T-helper 1 cell (primary cell): ENCODE data around the gene UBC.
A peak's percentile ranks its signal among the peaks of the same experiment; 100 is the strongest.
"Not testable (repeated sequence)": the region's sequence is repeated elsewhere in the genome, so short reads cannot be mapped to it uniquely, and the experiment has no call there.

Experiments
- DNase-seq, 5 donors: peaks; one replicate each; pipeline ENCODE4 v3.0.0-alpha.2; 2012 to 2020

Gene UBC

DNA sequence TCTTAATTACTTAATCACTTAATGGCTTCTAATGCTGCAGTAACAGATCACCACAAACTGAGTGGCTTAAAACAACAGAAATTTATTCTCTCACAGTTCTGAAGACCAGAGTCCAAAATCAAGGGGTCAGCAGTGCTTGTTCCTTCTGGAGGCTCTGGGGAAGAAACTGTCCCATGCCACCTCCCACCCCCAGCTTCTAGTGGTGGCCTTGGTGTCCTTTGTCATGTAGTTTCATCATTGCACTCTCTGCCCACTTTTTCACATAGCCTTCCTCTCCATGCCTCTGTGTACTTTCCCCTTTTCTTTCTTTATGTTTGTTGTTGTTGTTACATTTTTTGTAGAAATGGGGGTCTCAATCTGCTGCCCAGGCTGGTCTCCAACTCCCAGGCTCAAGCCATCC, 16.1 kb upstream of the UBC start:
- no peak for DNase-seq

DNA sequence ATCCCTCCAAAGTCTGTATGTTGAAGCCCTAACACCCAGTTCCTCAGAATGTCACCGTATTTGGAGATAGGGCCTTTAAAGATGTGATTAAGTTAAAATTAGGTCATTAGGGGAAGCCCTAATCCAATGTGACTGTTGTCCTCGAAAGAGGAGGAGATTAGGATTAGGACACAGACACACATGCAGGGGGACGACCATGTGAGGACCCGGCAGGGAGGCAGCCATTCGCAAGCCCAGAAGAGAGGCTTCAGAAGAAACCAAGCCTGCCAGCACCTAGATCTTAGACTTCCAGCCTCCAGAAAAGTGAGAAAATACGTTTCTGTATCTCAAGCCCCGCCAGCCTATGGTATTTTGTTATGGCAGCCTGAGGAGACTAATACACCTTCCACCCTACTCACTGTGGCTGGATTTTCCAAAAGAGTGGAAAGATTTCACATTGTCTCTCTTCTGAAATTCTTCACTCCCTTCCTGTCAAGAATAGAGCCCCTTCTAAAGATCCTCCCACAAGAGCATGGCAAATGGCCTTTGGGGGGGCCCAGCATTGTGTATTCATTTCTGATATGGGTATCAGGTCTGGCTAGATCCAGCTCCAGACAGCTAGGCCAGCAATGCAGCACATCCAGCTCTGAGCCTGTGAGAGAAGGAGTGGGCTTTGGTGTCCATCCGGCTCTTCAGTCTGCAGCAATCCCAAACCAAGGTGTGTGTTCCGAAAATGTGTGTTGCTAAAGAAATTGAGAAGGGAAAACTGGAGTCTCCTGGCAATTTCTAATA, 15.4 kb upstream of the UBC start:
- no peak for DNase-seq

DNA sequence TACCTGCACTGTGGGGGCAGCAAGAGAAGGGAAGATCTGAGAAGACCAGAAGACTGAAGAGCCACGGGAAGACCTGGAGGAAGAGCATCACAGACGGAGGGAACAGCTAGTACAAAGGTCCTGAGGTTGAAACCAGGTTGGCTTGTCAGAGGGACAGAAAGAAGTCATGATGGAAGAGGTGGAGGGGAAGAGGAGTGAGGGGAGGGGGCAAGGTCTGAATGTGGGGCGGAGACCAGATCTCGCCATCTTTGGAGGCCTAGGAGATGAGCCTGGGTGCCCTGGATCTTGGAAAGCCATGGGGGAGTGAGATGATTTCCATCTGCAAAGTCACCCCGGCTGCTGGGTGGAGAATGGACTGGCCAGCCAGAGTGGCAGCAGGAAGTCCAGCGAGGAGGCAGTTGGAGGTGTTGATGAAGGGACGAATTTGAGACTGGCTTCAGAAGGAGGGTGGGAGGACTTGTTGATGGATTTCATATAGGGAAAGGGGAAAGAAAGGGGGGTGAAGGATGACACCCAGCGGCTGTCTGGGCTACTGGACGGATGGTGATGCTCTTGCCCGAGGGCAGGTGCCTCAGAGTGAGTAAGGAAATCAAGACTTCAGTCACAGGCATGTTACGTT, 14.6 kb upstream of the UBC start:
- no peak for DNase-seq

DNA sequence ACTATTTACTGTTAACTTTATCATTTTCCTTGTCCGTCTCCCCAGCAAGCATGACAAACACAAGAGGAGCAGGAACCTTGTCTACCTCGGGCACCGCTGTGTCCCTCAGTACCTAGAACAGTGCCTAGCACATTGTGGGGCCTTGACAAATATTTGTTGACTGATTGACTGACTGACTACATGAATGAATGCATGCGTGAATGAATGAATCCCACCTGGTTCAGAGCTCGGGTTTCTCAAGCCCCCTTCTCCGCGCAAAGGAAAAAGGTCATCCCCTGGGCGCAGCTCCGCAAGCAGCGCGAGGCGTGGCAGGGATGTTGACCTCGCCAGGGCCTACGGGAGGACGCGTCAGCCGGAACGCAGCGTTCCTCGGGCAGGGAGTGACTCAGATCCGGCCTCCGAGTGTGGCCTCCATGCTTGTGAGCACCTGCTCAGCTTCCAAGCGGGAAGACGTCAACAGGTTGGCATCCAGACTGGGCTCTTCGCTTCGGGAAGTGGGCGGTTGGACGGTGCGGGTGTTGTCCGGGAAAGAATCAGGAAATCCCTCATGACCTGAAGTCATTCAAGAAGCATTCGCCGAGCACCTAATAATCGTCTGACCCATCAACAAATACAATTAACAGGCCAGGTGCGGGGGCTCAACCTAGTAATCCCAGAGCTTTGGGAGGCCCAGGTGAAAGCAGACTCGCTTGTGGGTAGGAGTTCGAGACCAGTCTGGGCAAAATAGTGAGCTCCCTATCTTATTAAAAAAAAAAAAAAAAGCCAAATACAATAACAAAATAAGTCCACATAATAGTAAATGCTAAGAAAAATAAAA, 13.9 kb upstream of the UBC start:
- no peak for DNase-seq

DNA sequence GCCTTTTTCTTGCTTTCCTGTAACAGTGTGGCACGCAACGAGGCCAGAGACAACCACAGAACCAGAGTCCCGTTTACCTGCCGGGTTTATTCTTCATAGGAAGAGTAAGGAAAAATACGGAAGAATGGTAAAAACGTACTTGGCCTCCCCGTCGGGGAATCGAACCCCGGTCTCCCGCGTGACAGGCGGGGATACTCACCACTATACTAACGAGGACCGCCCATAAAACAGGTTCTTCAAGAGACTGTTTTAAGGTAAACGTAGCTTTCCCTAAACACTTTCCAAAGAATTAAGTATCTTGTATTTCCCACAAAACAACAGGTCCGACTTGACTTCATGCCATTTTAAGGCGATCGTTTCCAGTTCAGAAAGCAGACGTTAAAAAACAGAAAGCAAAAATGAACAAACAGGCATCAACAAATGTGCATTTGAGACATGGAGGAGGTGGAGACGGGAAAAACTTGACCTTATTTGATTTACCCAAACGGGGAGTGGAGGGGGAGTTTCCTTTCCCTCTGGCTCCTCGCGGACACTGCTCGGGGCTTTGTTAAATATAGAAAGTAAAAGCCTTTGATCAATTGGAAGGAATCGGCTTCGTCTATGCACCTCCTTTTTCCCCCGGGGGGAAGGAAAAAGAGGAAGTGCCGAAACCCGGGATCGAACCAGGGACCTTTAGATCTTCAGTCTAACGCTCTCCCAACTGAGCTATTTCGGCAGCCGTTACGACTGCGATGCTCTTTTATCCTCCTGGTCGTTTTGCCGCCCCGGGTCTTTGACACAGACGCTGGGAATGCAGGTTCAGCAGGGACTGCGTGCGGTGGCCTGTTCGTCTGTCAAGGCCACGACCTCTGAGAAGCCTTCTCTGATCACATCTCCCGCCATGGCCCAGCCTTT, 13.0 kb upstream of the UBC start:
- DNase-seq = peak; percentile 70 to 90 (median 85)

DNA sequence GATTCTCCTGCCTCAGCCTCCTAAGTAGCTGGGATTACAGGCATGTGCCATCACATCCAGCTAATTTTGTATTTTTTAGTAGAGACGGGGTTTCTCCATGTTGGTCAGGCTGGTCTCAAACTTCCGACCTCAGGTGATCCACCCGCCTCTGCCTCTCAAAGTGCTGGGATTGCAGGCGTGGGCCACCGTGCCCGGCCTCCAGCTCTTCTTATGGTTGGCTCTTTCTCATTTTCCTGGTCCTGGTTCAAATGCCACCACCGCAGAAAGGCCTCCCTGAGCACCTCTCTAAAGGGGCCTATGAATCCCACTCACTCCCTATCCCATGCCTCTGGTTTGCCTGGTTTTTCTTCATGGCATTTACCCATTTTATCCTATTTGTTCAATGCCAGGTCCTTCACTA, 11.3 kb upstream of the UBC start:
- not testable (repeated sequence) for DNase-seq

DNA sequence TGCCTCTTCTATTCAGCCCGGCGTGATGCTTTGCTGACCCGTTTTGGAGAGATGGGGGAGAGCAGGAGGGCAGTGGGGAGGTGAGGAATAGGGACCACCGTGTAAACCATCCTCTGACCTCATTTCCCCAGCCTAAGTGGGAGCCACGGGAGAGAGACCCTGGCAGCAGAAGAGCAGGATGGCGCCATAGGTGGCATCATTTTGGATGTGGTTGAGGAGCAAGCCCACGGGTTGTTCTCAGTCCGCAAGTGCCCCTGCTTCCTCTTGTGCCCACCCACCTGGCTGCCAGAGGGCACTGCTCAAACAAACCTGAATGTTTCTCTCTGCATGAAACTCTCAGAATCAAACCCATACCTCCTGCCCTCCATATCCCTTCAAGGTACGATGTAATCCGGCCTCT, 10.7 kb upstream of the UBC start:
- no peak for DNase-seq

DNA sequence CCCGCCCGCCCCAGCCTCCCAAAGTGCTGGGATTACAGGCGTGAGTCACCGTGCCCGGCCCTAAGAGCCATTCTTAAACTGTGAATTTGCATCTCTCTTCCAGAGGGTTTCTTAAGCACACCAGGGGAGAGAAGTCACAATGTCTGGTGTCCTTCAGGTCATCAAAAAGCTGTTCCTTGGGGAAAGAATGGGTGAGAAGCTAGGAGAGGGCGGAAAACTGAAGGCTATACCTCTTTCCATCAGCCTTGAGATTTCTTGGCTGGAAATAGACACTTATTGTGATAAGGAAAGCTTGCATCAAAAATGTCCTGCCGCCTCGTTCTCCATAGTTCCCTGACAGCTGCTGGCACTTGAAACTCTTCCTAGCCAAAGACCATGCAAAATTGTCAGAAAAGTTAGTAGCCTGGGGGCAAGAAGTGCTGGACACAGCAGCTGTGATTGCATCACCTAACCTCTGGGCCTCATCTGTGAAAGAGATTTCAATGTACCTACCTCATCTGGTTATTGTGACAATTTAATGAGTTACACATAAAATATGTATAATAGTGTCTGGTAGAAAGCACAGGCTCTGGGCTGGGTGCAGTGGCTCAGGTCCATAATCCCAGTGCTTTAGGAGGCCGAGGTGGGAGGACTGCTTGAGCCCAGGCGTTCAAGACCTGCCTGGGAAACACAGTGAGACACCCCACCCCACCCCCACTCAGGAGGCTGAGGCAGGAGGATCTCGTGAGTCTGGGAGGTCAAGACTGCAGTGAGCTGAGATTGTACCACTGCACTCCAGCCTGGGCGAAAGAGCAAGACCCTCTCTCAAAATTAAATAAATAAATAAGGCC, 9.7 kb upstream of the UBC start:
- no peak for DNase-seq

DNA sequence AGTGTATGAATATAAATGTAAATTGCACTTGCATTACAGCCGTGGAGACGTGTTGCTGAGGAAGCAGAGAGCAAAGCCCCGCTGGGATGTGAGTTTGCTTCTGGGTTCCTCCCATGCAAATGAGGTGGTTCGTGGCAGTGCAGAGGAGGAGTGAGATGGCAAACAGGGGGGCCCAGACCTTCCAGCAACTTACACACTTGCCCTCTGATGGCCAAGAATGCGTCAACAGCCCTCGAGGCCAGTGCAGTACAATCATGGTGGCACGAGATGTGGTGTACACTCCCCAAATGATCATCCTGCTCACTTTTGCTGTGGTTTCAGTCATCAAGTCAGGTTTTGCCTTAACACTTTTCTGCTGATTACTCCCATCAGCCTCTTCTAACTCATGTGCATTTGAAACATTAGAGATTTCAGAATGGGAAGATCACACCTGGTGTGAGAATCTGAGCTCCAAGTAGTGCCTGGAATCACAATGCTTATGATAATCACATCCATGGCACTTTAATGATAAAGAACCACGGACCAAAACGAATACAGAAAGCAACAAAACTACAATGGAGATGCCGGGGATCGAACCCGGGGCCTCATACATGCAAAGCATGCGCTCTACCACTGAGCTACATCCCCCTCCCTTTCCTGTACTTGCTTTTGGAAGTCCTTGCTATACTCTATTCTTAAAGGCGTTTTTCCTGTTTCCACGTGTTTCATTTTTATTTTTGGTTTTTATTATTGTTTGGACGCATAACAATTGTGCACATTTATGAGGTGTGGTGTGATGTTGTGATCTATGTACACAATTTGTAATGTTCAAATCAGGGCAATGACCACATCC, 7.0 kb upstream of the UBC start:
- DNase-seq = peak in 4 of 5 donors; percentile 26 to 93 (median 43)

DNA sequence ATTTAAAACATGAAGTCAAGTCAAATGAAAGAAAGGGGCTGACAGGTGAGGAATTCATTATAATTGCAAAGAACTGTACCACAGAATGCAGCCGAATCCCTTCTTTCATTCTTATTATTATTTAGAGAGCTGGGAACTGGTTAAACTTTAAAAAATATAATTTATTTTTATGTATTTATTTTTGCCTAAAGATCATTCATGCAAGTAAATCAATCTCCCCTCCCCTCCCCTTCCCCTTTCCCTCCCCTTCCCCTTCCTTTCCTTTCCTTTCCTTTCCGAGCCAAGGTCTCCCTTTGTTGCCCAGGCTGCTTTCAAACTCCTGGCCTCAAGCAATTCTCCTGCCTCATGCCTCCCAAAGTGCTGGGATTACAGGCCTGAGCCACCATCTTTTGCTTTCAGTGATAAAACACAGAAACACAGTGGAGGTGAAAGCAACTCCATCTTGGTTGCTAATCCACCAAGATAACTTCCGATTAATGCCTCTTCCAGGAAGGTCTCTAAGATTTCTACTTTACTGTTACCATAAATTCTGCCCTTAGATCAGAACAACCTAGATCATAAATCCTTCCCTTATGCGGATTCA, 6.0 kb upstream of the UBC start:
- DNase-seq = peak in 1 of 5 donors; percentile 22

DNA sequence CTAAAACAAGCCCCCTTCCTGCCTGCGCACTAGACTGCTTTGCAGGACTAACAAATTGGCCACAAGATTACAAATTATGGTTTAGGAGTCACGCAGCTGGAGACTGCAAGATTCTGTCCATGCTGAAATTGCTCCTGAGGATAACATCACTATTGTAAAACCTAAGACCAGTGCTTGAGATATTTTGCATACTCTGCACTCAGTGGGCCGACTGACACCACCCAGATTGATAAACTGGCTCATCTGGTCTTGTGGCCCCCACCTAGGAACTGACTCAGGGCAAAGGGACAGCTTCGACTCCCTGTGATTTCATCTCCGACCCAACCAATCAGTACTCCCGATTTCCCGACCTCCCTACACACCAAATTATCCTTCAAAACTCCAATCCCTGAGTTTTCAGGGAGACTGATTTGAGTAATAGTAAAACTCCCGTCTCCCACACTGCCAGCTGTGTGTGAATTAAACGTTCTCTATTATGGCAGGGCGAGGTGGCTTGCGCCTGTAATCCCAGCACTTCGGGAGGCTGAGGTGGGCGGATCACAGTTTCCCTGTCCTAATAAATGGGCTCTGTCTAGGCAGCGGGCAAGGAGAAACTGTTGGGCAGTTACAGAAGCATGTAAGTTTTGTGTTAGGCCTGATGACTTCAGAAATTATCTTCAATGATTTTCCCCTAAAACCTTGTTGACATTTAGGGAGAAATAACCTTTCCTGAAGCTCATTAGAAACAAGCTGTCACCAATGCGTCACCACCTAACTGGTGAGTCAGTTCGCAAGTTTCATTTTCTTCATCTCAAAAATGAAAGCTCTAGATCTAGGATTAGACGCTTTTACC, 5.3 kb upstream of the UBC start:
- peak in 1 of 5 donors; percentile 85 for DNase-seq

DNA sequence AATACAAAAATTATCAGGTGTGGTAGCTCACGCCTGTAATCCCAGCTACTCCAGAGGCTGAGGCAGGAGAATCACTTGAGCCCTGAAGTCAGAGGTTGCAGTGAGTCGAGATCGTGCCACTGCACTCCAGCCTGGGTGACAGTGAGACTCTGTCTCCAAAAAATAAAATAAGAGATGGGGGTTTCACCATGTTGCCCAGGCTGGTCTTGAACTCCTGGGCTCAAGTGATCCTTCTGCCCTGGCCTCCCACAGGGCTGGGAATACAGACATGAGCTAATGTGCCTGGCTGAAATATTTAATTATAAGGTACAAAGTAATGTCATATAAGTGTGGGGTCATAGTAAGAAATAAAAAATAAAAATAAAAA, 4.2 kb upstream of the UBC start:
- DNase-seq = not testable (repeated sequence)

DNA sequence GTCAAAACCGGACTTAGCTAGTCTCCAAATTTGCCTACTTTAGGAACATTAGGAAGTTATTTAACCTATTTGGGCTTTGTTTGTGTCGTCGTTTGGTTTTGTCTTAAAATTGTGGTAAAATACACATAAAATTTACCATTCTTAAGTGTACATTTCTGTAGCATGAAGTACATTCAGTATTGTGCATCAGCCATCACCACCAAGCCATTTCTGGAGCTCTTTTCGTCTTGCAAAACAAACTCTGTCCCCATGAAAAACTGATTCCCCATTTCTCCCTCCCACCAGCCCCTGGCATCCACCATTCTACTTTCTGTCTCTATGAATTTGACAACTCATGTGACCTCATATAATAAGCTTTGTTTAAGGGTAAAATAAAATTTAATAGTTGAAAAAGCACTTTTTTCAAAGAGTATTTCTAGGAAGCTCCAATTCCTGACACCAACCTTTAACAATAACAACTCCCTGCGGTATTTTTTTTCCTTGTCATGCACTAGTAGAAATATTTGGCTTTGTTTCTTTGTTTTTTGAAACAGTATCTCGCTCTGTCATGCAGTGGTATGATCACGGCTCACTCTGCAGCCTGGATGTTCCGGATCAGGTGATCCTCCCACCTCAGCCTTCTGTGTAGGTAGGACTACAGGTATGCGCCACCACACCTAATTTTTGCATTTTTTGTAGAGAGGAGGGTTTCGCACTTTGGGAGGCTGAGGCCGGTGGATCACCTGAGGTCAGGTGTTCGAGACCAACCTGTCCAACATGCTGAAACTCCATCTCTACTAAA, 3.6 kb upstream of the UBC start:
- DNase-seq = no peak

DNA sequence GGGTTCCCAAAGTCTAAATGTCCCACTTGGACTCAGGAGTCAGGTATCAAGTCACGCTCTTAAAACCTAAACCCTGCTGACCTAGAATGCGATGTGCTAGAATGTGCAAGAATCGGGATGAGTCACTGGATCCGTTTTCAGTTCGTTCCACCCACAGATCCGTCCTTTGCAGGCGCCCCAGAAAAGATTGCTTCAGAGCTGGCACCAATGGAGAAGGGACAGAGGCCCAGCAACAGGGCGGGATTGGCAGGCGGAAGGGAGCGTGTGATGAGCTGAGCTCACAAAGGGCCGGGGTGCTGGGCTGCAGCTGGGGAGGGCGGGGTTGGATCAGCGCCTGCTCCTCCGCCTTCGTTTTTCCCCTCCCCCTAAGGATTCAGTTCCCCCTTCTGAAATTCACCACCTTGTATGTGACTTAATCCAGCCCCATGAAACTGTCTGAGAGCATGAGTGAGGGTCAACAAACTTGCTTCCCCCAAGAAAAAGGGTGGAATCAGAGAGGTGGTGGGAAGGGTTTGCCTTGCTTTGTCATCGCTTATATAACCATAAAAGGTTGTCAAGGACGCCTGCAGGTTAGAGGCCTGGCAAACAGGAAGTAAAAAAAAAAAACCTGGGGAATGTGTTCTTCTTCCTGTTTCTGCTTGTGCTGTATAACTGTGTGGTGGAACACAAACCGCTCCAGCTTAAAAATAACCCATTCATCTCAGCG, 2.8 kb upstream of the UBC start:
- DNase-seq = peak; percentile 89 to 98 (median 92)

DNA sequence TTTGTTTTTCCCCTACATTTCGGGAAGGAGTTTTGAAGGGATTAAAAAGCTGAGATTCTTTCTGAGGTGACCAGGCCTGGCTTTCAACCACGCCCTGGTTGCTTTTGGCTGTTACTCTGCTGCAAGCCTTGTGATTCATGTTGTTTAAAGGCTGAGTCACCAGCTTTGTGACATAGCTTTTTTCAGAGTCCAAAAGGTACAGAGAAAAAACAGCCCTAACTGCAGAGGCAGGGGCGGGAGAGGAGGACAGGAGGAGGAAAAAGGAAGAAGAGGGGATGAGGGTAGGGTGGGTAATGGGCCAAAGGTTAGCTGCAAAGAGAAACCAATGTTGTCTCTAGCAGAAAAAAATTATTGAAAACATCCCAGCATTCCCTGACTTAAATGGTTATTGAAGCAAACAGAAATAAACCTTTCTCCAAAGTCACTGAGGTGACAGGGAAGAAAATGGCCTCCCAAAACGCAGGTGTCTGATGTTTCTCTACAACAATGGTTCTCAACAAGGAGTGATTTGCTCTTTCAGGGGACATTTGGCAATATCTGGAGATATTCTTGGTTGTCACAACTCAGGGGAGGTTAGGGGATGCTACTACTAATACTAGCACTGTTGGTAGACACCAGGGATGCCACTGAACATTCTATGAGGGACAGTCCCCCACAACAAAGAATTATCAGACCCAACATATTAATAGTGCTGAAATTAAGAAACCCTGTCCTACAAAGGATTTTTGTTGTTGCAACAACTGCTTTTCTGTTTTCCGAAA, 2.1 kb upstream of the UBC start:
- peak in 1 of 5 donors; percentile 75 for DNase-seq

DNA sequence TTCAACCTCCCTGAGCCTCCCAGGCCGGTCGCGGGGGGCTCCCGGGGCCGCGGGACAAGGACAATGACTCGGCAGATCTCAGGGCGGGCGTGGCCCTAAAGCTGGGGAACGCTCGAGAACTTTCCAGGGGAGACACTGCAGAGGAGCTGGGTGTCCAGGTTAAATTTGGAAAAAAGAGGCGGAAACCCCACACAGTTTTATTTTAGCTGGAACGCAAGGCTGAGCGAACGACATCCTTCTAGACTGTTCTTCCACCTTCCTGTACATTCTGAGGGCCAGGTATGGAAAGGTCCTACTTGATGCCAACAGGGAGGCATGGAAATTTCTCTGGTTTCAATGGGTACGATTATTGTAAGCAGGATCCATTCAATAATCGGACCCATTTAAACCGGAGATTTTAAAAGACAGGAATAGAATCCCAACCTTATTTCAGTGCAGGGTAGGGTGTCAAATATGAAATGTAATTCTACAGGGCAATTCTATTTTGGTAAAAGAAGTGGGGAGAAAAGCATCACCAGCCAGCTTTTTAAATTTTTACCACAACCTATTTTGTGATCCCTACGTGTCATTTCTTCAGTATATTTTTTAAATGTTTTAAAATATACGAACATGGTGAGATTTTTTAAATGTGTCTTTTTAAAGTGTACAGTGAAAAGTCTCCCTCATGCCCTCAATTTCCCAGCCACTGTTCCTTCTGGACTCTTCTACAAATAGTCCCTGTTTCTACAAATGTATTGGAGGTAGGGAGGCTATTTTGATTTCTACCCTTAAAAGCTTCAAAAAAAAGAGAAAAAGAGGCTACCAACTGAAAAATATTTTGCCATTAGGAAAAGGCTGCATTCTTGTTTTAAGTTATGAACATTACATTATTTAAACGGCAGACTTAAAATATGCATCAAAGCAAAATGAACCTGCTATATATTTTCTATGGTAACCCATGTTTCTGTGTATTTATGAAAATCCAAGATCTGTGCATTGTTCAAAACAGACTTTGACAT, 1.1 kb upstream of the UBC start:
- DNase-seq = no peak
